OCI-LY1 (cell line): ENCODE measurements around the gene HS3ST5.

Experiments
- CTCF ChIP-seq: fragments of 200-600 bp; sonication (generic), shearing (Covaris generic); IDR thresholded peaks from 2 replicates; pipeline ENCODE4 v1.5.1; 2017; ENCODE audit warnings: mild to moderate bottlenecking, antibody characterized with exemption, low read length, moderate library complexity, mixed read lengths
- EZH2 ChIP-seq: fragments of 200-600 bp; sonication (generic), shearing (Covaris generic); IDR thresholded peaks from 2 replicates; pipeline ENCODE4 v1.8.0; 2017; ENCODE audit warnings: borderline replicate concordance, mixed run types, mild to moderate bottlenecking, antibody characterized with exemption, low read length, moderate library complexity, mixed read lengths

- TF ChIP-seq CTCF = no peak
- TF ChIP-seq EZH2 = no peak
Measured at GRCh38 chr6:114297135-114297534, 45.7 kb downstream of the HS3ST5 start.
